Measurements from ENCODE around the gene PCDH9. TPM values are rescaled to one million over a fixed set of nuclear protein-coding genes. Genes with fewer than 3 reads are reported as not detected.

PCDH9 gene
- total and polyA plus RNA-seq, 9 donors = 0.18 to 6.5 (median 1.3) TPM

- Histone ChIP-seq H3K27me3 (no peaks in the 10 kb centered on the region), H3K9me3 (no peaks in the 10 kb centered on the region), H3K4me3 (no peak overlapping the region), H3K36me3 (no peaks in the 10 kb centered on the region), H3K4me1 (ENCODE audit: insufficient read depth) (no peaks in the 10 kb centered on the region), H3K27ac (no peak overlapping the region)
- TF ChIP-seq POLR2A (IDR thresholded peaks at IDR 0.05) = no peak
- TF ChIP-seq EP300 (IDR thresholded peaks at IDR 0.05) = no peak
- no peak for TF ChIP-seq CTCF (IDR thresholded peaks at IDR 0.05)
- intact Hi-C loops (cut with DNase I) = no loop called here
- 37 to 49% (median 40%) methylated on average over 4 of the region's 4 CpGs for WGBS, 3 donors
- DNase-seq = no peak
Observed at GRCh38 chr13:66482836-66483235, 747.3 kb downstream of the PCDH9 start.

GRCh38 chr13:66477816-66478215 is 752.3 kb downstream of the PCDH9 start:
- Histone ChIP-seq H3K4me1 (ENCODE audit: insufficient read depth) (no peaks in the 10 kb centered on the region), H3K27ac (no peak overlapping the region), H3K4me3 (no peak overlapping the region), H3K27me3 (no peaks in the 10 kb centered on the region), H3K36me3 (no peaks in the 10 kb centered on the region), H3K9me3 (no peaks in the 10 kb centered on the region)
- TF ChIP-seq POLR2A (IDR thresholded peaks at IDR 0.05) = no peak
- intact Hi-C loops (cut with DNase I) = no loop called here
- no peak for DNase-seq
- 74 to 85% (median 83%) methylated on average over 4 of the region's 4 CpGs for WGBS, 3 donors

GRCh38 chr13:66475061-66475460 is 755.1 kb downstream of the PCDH9 start:
- no peaks in the 10 kb centered on the region for H3K9me3 ChIP-seq
- TF ChIP-seq EP300 (IDR thresholded peaks at IDR 0.05) (no peak), POLR2A (IDR thresholded peaks at IDR 0.05) (no peak), CTCF (IDR thresholded peaks at IDR 0.05) (no peak)
- no peaks in the 10 kb centered on the region for H3K36me3 ChIP-seq
- H3K4me3 ChIP-seq = no peak overlapping the region
- no peaks in the 10 kb centered on the region for H3K27me3 ChIP-seq
- H3K27ac ChIP-seq = no peak overlapping the region
- DNase-seq = no peak
- no peaks in the 10 kb centered on the region for H3K4me1 ChIP-seq (ENCODE audit: insufficient read depth)
- intact Hi-C loops (cut with DNase I) = no loop called here

- Histone ChIP-seq H3K36me3 (no peaks in the 10 kb centered on the region), H3K4me1 (ENCODE audit: insufficient read depth) (no peaks in the 10 kb centered on the region), H3K9me3 (no peaks in the 10 kb centered on the region), H3K27me3 (no peaks in the 10 kb centered on the region), H3K4me3 (no peak overlapping the region), H3K27ac (no peak overlapping the region)
- WGBS, 3 donors = 70 to 72% (median 71%) methylated on average over 6 of the region's 6 CpGs
- no peak for TF ChIP-seq POLR2A (IDR thresholded peaks at IDR 0.05)
- no peak for TF ChIP-seq CTCF (IDR thresholded peaks at IDR 0.05)
- intact Hi-C loops (cut with DNase I) = no loop called here
- no peak for DNase-seq
Observed at GRCh38 chr13:66469745-66470144, 760.4 kb downstream of the PCDH9 start.

- no peak for DNase-seq
- Histone ChIP-seq H3K27ac (no peak overlapping the region), H3K36me3 (no peaks in the 10 kb centered on the region), H3K27me3 (no peaks in the 10 kb centered on the region), H3K4me3 (no peak overlapping the region), H3K9me3 (no peaks in the 10 kb centered on the region), H3K4me1 (ENCODE audit: insufficient read depth) (no peaks in the 10 kb centered on the region)
- TF ChIP-seq CTCF (IDR thresholded peaks at IDR 0.05) = no peak
- no peak for TF ChIP-seq EP300 (IDR thresholded peaks at IDR 0.05)
- no peak for TF ChIP-seq POLR2A (IDR thresholded peaks at IDR 0.05)
- intact Hi-C loops (cut with DNase I) = no loop called here
Observed at GRCh38 chr13:66468656-66469055, 761.5 kb downstream of the PCDH9 start.
